CMK (cell line): Measurements from ENCODE around the gene FAF1.

ENCODE experiments used
- DNase-seq: peaks from one replicate; pipeline ENCODE4 v3.0.0-alpha.2; 2010; ENCODE audit warnings: low read depth

Gene FAF1

GRCh38 chr1:50701706-50702317, 258.3 kb downstream of the FAF1 start:
- no peak for DNase-seq

DNA sequence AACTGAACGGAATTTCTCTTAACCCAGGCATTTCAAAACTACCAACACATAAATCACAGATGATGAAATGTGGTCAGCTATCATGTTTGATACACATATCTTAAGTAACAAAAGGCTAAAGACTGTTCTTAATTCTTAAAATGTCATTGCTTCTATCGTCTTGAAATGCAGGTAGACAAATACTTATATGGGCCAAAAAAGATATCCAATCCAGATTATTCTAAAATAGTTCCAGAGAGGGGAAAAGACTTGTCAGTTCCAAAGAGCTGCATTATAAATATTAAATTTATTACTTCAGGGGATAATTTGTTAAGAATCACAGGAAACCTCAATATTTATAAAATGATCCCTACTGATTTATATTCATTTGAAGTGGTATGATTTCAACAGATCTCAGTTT, 259.4 kb downstream of the FAF1 start:
- no peak for DNase-seq

- DNase-seq, result no peak
These were observed 259.9 kb downstream of the FAF1 start for GRCh38 chr1:50700214-50700613.

DNA sequence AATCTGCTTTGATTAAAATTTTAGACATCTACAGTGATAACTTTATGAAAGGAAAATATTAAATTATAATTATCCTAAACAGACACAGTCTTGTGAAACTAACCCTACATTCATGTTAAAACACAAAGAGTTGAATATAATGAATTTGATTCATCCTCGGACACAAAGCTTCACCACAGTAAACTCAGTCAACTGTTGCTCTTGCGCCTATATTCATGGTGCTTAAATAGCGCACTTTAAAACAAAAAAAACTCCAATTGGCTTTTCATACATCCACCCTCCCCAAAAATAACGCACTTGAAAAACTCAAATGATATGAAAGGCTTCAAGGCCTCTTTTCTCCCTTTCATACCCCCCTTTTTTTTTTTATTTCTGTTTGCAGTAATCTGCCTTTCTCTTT, 260.3 kb downstream of the FAF1 start:
- DNase-seq, result no peak

DNA sequence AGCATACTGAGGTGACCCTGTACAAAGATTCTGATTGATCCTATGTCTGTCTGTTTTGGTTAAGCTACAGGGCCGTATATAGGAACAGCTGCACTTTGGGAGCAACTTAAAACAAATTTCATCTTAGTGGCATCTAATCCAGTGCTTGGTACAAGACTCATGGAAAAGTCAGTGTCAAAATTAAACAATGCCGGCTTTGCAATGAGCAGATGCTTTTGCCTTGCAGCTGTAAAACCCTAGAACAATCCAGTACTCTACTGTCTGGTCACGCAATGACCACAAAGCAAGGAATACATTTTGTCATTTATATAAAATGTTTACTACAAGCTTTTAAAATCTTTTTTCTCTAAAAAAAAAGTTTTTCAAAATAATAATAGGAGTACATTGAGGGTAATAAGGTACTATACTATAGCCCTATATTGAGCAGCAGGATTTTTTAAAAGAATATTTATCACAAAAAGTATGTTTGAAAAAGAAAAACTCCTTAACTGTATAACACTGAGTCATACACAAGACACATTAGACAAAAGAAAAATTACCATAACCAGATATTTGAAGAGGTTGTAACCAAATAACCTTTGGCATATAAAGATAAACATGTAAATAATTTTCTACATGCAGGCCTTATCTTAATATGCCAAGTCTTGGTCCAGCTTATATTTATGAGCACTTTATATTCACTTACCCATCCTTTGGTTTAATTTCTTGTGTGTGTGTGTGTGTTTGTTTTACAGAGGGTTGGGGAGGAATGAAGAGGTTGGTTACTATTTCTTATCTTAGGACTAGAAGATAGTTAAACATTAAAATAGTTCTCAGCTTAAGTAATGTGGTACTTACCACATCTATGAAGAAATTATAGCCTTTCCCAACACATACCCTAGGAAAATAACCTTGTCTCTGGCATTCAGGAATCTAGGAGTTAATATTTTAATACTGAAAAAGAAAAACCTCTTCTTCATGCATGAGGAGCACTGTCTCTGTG, 262.3 kb downstream of the FAF1 start:
- no peak for DNase-seq

DNA sequence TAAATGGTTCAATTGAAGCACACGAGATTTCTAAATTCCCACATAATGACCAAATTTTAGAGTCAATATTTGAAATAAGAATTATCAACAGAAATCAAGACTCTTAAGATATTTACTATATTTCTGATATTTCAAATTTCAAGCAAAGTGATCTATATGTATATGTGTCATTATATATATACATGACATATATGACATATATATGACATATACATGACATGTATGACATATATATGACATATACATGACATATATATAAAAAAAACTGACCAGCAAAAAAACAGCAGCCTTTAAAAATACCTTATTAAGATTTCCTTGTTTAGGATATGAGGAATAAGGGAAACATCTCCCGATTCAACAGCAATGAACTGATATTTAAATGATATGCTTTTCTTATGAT, 266.2 kb downstream of the FAF1 start:
- no peak for DNase-seq

DNA sequence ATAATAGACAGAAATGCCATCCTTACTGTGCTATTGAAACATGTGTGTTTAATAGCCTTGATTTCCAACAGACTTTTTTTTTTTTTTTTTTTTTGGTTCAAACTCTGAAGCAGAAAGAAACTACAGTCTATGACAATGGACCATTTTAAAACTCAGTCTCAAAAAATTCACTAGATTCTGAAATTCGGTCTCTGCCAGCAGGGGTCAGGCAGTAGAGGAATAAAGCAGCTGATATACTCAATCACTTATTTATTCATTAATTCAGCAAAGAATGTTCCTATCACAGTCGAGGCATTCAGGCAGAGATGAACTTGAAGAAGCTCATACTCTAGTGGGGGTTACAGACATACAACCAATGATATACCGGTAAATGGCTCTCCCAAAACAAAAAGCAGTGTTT, 275.9 kb downstream of the FAF1 start:
- DNase-seq, result no peak

- DNase-seq, result no peak
These were observed 278.1 kb downstream of the FAF1 start for GRCh38 chr1:50681931-50682330.

DNA sequence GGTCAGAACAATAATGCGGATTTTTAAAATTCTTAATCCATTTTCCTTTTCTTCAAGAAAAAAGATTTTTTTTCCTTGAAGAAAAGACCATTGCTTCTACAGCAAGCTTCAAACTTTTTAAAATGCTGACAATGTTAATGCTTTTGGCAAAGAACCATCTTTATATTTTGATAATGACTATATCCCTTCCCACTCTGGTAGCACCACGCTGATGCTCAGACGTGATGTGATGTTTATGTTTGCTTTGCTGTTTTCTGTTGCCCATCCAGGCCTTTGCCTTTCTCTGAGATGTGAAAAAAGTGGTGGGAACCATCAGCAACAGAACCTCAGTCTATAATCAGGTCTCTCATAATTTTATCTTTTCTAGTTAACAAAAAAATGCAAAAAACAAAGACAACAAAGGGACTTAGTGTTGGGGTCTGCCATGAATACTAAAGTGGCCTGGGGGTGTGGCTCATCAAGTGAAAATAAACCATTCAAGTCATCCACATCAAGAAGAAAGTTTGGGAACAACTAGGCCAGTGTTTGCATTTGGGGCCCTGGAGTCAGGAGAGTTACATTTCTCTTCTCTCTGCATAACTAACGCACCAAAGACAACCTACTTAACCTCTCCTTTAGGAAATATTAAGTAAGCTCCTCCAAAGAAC, 292.2 kb downstream of the FAF1 start:
- no peak for DNase-seq

DNA sequence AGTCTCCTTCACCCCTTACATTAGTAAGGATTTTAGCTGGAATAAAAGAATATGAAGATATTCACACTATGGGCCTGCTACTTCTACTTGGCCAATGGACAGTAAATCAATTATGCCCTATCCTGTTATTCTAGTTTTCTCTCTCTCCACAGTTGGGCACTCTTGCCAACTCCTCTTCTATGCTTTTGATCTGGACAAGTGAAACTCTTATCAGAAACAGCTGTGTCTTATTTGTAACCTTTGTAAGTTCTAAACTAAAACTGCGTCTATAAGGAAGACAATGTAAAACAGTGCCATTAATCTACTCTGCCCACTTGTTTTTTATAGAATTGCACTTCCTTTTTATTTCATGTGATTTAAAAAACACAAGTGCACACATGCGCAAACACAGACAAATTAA, 292.8 kb downstream of the FAF1 start:
- DNase-seq, result no peak

- DNase-seq, result no peak
These were observed 293.2 kb downstream of the FAF1 start for GRCh38 chr1:50666849-50667248.

- DNase-seq, result no peak
These were observed 294.7 kb downstream of the FAF1 start for GRCh38 chr1:50665413-50665812.

- no peak for DNase-seq
These were observed 298.4 kb downstream of the FAF1 start for GRCh38 chr1:50661626-50662025.

- no peak for DNase-seq
These were observed 300.9 kb downstream of the FAF1 start for GRCh38 chr1:50659107-50659662.

DNA sequence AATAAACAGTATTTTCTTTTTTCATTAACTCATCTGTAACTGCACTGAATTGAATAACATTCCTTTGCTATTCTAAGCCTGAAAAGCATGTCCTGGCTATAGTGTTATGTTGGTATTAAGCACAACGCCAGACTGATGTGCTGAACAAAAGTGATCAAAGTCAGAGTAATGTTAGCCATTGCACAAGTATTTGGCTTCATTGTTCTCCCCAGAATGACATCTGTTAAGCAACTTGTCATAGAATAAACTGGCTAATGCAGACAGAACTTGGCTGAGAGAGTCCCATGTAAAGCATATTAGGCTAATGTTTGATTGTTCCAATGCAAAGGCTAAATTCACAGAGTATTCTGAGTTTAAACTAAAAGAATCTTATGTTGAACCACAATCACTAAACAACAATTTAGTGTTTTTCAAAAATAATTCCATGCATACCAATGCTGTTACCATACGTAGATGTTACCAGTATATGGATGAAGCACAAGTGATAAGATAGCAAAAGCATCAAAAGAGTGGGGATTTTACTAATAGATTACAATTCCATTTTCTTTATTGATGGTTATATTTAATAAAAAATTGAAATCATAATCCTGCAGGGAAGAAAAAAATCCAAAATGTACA, 301.5 kb downstream of the FAF1 start:
- no peak for DNase-seq

- no peak for DNase-seq
These were observed 303.1 kb downstream of the FAF1 start for GRCh38 chr1:50656931-50657330.

- DNase-seq, result no peak
These were observed 308.4 kb downstream of the FAF1 start for GRCh38 chr1:50651476-50652263.

DNA sequence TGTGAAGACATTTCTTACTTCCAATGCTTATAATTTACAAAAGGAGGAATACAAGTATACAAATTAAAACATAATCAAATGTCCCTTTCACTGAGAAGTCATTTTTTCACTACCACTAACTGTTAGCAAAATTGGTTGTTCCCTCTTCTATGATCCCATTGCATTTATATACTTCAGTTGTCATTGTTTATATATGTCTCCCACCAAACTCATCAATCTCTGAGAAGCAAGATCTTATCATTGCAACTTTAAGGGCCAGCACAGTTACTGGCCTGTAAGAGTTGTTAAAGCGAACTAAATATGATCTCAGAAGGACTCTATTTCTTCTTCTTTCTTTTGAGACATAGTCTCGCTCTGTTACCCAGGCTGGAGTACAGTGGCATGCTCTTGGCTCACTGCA, 313.5 kb downstream of the FAF1 start:
- DNase-seq, result no peak

GRCh38 chr1:50645139-50645538, 314.9 kb downstream of the FAF1 start:
- DNase-seq, result no peak

GRCh38 chr1:50644447-50645105, 315.5 kb downstream of the FAF1 start:
- DNase-seq, result no peak

DNA sequence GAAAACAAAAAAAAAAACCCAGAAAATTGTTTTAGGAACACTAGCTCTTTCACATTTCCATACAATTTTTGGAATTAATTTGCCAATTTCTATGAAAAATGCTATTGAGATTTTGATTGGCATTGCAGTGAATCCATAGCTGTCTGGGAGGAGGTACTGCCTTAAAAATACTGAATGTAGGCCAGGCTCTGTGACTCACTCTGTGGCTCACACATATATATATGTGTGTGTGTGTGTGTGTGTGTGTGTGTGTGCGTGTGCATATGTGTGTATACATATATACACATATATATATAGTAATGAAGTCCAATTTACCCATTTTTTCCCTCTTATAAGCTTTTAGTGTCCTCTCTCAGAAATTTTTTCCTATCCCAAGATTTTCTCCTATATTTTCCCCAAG, 322.6 kb downstream of the FAF1 start:
- no peak for DNase-seq
